Peyer's patch (tissue), 4 donors: ENCODE data around the gene SDF2L1.

Experiments
- POLR2A ChIP-seq, 2 donors: fragments of 450-650 bp; IDR thresholded peaks; one replicate each; pipeline ENCODE4 v1.5.1; 2017; ENCODE audit warnings: antibody characterized with exemption in 2 of 2, mild to moderate bottlenecking in 2 of 2, moderate library complexity in 2 of 2
- TF ChIP-seq, protein P1 (sequence below), 6 experiments: fragments of 450-650 bp in 4 of 6; fragments of 200-600 bp in 2 of 6; sonication (generic) in 1 of 6; IDR thresholded peaks; one replicate each; pipeline ENCODE4 v1.5.1; 2017 to 2019; ENCODE audit warnings: antibody characterized with exemption in 6 of 6, mild to moderate bottlenecking in 3 of 6, moderate library complexity in 1 of 6

DNA sequence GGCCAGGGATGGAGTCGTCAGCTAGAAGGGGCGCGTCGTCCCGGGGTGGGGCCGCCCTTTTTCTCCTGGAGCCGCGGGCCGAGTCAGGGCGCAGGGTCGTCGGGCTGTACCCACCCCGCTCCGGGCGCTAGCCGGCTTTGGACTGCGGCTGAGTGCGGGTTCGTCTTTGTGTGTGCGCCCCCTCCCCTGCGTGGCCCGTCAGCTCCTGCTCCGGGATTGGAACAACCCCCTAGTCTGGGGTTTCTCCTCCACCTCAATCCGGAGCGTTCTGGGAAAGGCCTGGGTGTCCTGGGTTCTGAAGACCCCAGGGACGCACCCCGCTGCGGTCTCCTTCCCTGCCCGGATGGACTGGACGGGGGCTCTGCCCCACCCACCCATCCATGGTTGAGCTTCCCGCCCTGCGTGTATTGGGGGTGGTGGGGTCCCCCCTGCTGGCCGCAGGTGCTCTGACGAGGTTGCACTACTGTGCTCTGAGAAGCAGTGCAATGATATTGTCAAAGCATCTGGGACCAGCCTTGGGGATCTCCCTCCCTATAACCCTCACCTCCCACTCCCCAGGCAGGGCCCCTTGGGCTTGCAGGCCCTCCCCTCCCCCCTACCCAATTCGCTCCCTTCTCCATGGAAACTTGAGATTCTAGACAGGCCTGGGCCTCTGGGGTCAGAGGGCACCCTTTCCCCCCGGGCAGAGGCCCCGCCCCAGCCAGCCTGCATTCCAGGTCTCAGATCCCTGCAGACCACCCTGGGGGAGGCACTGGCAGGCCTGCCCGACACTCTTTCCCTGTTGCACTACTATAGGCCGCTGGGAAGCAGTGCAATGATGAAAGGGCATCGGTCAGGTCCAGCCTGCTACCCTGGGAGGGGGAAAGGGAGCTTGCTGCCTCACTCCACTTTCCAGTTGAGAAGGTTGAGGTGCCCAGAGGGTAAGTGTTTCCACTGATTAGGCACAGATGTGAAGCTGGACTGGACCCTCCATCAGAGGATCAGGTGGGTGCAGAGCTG, 10.7 kb downstream of the SDF2L1 start:
- TF ChIP-seq, protein P1, sequence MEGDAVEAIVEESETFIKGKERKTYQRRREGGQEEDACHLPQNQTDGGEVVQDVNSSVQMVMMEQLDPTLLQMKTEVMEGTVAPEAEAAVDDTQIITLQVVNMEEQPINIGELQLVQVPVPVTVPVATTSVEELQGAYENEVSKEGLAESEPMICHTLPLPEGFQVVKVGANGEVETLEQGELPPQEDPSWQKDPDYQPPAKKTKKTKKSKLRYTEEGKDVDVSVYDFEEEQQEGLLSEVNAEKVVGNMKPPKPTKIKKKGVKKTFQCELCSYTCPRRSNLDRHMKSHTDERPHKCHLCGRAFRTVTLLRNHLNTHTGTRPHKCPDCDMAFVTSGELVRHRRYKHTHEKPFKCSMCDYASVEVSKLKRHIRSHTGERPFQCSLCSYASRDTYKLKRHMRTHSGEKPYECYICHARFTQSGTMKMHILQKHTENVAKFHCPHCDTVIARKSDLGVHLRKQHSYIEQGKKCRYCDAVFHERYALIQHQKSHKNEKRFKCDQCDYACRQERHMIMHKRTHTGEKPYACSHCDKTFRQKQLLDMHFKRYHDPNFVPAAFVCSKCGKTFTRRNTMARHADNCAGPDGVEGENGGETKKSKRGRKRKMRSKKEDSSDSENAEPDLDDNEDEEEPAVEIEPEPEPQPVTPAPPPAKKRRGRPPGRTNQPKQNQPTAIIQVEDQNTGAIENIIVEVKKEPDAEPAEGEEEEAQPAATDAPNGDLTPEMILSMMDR (IDR thresholded peaks at IDR 0.05): no peak
- TF ChIP-seq POLR2A (IDR thresholded peaks at IDR 0.05): no peak
